HepG2 (cell line): ENCODE measurements around the gene LRTM2. TPM values are rescaled to one million over a fixed set of nuclear protein-coding genes. Genes with fewer than 3 reads are reported as not detected.

Experiments used
- CHD4 ChIP-seq: fragments of 200-600 bp; sonication (generic); IDR thresholded peaks from 2 replicates; pipeline ENCODE4 v1.7.0; 2017; ENCODE audit warnings: mild to moderate bottlenecking, low read length, borderline replicate concordance
- DMAP1 ChIP-seq: IDR thresholded peaks from 2 replicates; pipeline ENCODE4 v1.6.1; 2016
- JUNB ChIP-seq: sonication (generic); formaldehyde crosslinking; IDR thresholded peaks from 2 replicates; pipeline ENCODE4 v1.8.0; 2022; ENCODE audit warnings: missing genetic modification reagents, mild to moderate bottlenecking, borderline replicate concordance
- MAFG ChIP-seq: sonication (generic); formaldehyde crosslinking; IDR thresholded peaks from 2 replicates; pipeline ENCODE4 v1.5.1; 2020; ENCODE audit warnings: mild to moderate bottlenecking, missing genetic modification reagents
- NFYB ChIP-seq: sonication (generic); formaldehyde crosslinking; IDR thresholded peaks from 2 replicates; pipeline ENCODE4 v1.4.0; 2020; ENCODE audit warnings: missing genetic modification reagents
- PHF8 ChIP-seq: sonication (generic); formaldehyde crosslinking; IDR thresholded peaks from 2 replicates; pipeline ENCODE4 v1.5.0; 2020; ENCODE audit warnings: missing genetic modification reagents
- POGZ ChIP-seq: sonication (generic); formaldehyde crosslinking; IDR thresholded peaks from 2 replicates; pipeline ENCODE4 v1.4.0; 2020; ENCODE audit warnings: mild to moderate bottlenecking, missing genetic modification reagents
- THAP11 ChIP-seq: IDR thresholded peaks from 2 replicates; pipeline ENCODE4 v1.6.1; 2016; ENCODE audit warnings: missing biosample characterization, missing genetic modification reagents
- YEATS4 ChIP-seq: sonication (generic); formaldehyde crosslinking; IDR thresholded peaks from 2 replicates; pipeline ENCODE4 v1.4.0; 2020; ENCODE audit warnings: missing genetic modification reagents, borderline replicate concordance
- ZNF670 ChIP-seq: sonication (generic); formaldehyde crosslinking; IDR thresholded peaks from 2 replicates; pipeline ENCODE4 v1.8.0; 2022; ENCODE audit warnings: mild to moderate bottlenecking, missing genetic modification reagents, borderline replicate concordance
- ZNF766 ChIP-seq: sonication (generic); formaldehyde crosslinking; IDR thresholded peaks from 2 replicates; pipeline ENCODE4 v1.5.0; 2020; ENCODE audit warnings: missing genetic modification reagents, borderline replicate concordance
- ZSCAN31 ChIP-seq: sonication (generic); formaldehyde crosslinking; IDR thresholded peaks from 2 replicates; pipeline ENCODE4 v1.5.0; 2020; ENCODE audit warnings: low read depth, mild to moderate bottlenecking, missing genetic modification reagents
- polyA plus RNA-seq, 8 experiments: library from polyadenylated mRNA; depleted of rRNA in 3 of 8; stranded (reverse) in 7 of 8; unstranded in 1 of 8; fragments of >200 nt; fragmentation: Illumina TruSeq in 4 of 8; extraction: Trizol in 4 of 8; gene quantifications; 2 replicates each; pipeline versions ENCODE4 v1.2.1 to v1.2.3, GENCODE V29; 2011 to 2016; ENCODE audit warnings: low read depth in 4 of 8, missing spikeins in 1 of 8, mixed read lengths in 1 of 8; ENCODE audit not compliant: insufficient read depth in 1 of 8
- total RNA-seq, 5 experiments: library from RNA; depleted of rRNA; stranded (reverse); fragments of >200 nt; fragmentation: Illumina TruSeq; extraction: Trizol; gene quantifications; 2 replicates each; pipeline ENCODE4 v1.2.3, GENCODE V29; 2016; ENCODE audit warnings: low read depth in 1 of 5
- TF ChIP-seq, protein P1 (sequence below): sonication (generic); formaldehyde crosslinking; IDR thresholded peaks from 2 replicates; pipeline ENCODE4 v1.4.0; 2020; ENCODE audit warnings: mild to moderate bottlenecking, missing genetic modification reagents
- TF ChIP-seq, protein P2 (sequence below): sonication (generic); formaldehyde crosslinking; IDR thresholded peaks from 2 replicates; pipeline ENCODE4 v1.4.0; 2020; ENCODE audit warnings: missing genetic modification reagents
- TF ChIP-seq, protein P3 (sequence below): sonication (generic); formaldehyde crosslinking; IDR thresholded peaks from 2 replicates; pipeline ENCODE4 v1.4.0; 2020; ENCODE audit warnings: missing genetic modification reagents, borderline replicate concordance
- TF ChIP-seq, protein P4 (sequence below): sonication (generic); formaldehyde crosslinking; IDR thresholded peaks from 2 replicates; pipeline ENCODE4 v1.4.0; 2020; ENCODE audit warnings: missing genetic modification reagents

The LRTM2 gene
- total and polyA plus RNA-seq, 2 of the 13 experiments (the other 11 are each of a cell fraction or from before 2014, with no cell fraction given): 0.09 TPM; not detected in 1

DNA sequence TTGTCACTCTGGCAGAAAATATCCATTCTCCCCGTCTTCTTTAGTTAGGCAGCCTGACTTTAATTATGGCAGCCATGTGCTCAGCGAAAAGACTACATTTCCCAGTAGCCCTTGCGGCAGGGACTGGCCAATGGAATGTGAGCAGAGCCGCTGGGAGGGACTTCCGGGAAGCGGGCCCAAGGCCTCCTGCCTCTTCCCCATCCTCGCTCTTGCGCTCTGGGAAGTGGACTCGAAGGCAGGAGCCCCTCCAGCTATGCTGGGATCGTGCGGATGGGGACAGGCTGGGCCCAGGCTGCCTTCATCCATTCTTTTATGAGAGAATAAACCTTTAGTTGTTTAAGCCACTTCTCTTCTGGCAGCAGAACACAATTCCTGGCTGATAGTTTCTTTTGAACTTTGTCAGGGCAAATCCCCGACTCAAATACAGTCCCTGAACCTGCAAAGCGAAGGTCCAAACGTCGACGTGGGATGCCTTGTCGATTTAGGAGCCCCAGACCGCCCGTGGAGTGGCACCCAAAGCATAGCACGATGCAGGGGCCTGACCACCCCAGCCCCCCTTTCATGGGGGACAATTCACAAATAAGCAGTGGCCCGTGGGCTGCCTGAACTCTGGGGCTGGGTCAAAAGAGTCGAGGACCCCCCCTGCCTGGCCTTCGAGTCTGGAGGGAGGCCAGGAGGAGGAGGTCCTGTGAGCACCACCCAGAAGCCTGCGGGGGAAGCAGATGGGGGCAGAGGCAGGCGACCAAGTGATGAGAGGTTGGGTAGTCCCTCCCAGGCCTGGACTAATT, 15.6 kb upstream of the LRTM2 start (continued):
- TF ChIP-seq CHD4 (no peak), JUNB (CRISPR knock-in tag) (no peak), YEATS4 (CRISPR knock-in tag) (0 out of 2 replicates have a peak, but pooled peaks have one; percentile 24), ZNF766 (CRISPR knock-in tag) (no peak), PHF8 (CRISPR knock-in tag) (0 out of 2 replicates have a peak, but pooled peaks have one; percentile 6), ZSCAN31 (CRISPR knock-in tag) (no peak), NFYB (peak; percentile 88), POGZ (CRISPR knock-in tag) (0 out of 2 replicates have a peak, but pooled peaks have one; percentile 36), DMAP1 (CRISPR knock-in tag) (no peak), THAP11 (CRISPR knock-in tag) (peak; percentile 99), MAFG (CRISPR knock-in tag) (no peak), ZNF670 (CRISPR knock-in tag) (no peak)
- TF ChIP-seq, protein P1, sequence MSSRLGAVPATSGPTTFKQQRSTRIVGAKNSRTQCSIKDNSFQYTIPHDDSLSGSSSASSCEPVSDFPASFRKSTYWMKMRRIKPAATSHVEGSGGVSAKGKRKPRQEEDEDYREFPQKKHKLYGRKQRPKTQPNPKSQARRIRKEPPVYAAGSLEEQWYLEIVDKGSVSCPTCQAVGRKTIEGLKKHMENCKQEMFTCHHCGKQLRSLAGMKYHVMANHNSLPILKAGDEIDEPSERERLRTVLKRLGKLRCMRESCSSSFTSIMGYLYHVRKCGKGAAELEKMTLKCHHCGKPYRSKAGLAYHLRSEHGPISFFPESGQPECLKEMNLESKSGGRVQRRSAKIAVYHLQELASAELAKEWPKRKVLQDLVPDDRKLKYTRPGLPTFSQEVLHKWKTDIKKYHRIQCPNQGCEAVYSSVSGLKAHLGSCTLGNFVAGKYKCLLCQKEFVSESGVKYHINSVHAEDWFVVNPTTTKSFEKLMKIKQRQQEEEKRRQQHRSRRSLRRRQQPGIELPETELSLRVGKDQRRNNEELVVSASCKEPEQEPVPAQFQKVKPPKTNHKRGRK (CRISPR knock-in tag): no peak
- TF ChIP-seq, protein P2, sequence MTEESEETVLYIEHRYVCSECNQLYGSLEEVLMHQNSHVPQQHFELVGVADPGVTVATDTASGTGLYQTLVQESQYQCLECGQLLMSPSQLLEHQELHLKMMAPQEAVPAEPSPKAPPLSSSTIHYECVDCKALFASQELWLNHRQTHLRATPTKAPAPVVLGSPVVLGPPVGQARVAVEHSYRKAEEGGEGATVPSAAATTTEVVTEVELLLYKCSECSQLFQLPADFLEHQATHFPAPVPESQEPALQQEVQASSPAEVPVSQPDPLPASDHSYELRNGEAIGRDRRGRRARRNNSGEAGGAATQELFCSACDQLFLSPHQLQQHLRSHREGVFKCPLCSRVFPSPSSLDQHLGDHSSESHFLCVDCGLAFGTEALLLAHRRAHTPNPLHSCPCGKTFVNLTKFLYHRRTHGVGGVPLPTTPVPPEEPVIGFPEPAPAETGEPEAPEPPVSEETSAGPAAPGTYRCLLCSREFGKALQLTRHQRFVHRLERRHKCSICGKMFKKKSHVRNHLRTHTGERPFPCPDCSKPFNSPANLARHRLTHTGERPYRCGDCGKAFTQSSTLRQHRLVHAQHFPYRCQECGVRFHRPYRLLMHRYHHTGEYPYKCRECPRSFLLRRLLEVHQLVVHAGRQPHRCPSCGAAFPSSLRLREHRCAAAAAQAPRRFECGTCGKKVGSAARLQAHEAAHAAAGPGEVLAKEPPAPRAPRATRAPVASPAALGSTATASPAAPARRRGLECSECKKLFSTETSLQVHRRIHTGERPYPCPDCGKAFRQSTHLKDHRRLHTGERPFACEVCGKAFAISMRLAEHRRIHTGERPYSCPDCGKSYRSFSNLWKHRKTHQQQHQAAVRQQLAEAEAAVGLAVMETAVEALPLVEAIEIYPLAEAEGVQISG (CRISPR knock-in tag): peak; percentile 76
- TF ChIP-seq, protein P3, sequence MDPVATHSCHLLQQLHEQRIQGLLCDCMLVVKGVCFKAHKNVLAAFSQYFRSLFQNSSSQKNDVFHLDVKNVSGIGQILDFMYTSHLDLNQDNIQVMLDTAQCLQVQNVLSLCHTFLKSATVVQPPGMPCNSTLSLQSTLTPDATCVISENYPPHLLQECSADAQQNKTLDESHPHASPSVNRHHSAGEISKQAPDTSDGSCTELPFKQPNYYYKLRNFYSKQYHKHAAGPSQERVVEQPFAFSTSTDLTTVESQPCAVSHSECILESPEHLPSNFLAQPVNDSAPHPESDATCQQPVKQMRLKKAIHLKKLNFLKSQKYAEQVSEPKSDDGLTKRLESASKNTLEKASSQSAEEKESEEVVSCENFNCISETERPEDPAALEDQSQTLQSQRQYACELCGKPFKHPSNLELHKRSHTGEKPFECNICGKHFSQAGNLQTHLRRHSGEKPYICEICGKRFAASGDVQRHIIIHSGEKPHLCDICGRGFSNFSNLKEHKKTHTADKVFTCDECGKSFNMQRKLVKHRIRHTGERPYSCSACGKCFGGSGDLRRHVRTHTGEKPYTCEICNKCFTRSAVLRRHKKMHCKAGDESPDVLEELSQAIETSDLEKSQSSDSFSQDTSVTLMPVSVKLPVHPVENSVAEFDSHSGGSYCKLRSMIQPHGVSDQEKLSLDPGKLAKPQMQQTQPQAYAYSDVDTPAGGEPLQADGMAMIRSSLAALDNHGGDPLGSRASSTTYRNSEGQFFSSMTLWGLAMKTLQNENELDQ (CRISPR knock-in tag): no peak
- TF ChIP-seq, protein P4, sequence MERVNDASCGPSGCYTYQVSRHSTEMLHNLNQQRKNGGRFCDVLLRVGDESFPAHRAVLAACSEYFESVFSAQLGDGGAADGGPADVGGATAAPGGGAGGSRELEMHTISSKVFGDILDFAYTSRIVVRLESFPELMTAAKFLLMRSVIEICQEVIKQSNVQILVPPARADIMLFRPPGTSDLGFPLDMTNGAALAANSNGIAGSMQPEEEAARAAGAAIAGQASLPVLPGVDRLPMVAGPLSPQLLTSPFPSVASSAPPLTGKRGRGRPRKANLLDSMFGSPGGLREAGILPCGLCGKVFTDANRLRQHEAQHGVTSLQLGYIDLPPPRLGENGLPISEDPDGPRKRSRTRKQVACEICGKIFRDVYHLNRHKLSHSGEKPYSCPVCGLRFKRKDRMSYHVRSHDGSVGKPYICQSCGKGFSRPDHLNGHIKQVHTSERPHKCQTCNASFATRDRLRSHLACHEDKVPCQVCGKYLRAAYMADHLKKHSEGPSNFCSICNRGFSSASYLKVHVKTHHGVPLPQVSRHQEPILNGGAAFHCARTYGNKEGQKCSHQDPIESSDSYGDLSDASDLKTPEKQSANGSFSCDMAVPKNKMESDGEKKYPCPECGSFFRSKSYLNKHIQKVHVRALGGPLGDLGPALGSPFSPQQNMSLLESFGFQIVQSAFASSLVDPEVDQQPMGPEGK (CRISPR knock-in tag): 0 out of 2 replicates have a peak, but pooled peaks have one; percentile 9
